CD4-positive, alpha-beta T cell treated with Interleukin-15 for 4 hours (primary cell): ENCODE results near the gene NFATC2IP.
"Not testable (repeated sequence)": the region's sequence is repeated elsewhere in the genome, so short reads cannot be mapped to it uniquely, and the experiment has no call there.

Experiments used
- DNase-seq: peaks from one replicate; pipeline ENCODE4 v3.0.0-alpha.2; 2020; ENCODE audit warnings: low spot score

NFATC2IP gene

DNA sequence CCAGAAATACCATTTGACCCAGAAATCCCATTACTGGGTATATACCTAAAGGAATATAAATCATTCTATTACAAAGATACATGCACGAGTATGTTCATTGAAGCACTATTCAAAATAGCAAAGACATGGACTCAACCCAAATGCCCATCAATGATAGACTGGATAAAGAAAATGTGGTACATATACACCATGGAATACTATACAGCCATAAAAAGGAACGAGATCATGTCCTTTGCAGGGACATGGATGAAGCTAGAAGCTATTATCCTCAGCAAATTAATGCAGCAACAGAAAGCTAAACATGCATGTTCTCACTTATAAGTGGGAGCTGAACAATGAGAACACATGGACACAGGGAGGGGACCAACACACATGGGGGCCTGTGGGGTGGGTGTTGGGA, 24.5 kb upstream of the NFATC2IP start:
- not testable (repeated sequence) for DNase-seq

DNA sequence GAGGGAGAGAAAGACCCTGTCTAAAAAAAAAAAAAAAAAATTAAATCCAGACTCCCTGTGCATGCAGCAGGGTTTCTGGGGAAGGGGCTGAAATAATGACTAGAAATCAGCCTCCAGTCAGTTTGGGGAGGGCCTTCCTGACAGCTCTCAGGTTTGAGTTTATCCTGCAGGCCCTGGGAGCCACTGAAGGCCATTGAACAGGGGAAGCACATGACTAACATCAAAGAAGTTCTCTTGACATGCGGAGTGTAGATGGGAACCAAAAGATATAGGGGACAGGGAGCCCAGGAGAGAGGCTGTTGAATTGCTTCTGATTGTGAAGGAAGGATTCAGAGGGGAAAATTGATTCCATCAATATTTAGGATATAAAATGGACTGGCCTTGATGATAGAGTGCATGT, 22.9 kb upstream of the NFATC2IP start:
- DNase-seq: no peak

- DNase-seq: no peak
Measured at GRCh38 chr16:28930203-28930602, 20.5 kb upstream of the NFATC2IP start.

- no peak for DNase-seq
Measured at GRCh38 chr16:28930652-28931051, 20.1 kb upstream of the NFATC2IP start.

DNA sequence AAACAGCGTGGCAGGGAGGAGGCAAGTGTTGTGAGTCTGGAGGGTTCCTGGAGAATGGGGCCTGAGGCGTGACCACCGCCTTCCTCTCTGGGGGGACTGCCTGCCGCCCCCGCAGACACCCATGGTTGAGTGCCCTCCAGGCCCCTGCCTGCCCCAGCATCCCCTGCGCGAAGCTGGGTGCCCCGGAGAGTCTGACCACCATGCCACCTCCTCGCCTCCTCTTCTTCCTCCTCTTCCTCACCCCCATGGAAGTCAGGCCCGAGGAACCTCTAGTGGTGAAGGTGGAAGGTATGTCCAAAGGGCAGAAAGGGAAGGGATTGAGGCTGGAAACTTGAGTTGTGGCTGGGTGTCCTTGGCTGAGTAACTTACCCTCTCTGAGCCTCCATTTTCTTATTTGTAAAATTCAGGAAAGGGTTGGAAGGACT, 18.9 kb upstream of the NFATC2IP start, which contains the start of gene CD19:
TSS of gene CD19 (plus strand) at position 171 of the 425 bp plus-strand sequence. CDS start at position 201, 30 bp downstream.
- no peak for DNase-seq

GRCh38 chr16:28932339-28933141, 18.2 kb upstream of the NFATC2IP start:
- no peak for DNase-seq

DNA sequence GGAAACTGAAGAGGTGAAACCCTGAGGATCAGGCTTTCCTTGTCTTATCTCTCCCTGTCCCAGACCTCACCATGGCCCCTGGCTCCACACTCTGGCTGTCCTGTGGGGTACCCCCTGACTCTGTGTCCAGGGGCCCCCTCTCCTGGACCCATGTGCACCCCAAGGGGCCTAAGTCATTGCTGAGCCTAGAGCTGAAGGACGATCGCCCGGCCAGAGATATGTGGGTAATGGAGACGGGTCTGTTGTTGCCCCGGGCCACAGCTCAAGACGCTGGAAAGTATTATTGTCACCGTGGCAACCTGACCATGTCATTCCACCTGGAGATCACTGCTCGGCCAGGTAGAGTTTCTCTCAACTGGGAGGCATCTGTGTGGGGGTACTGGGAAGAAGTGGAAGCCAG, 17.6 kb upstream of the NFATC2IP start:
- no peak for DNase-seq

DNA sequence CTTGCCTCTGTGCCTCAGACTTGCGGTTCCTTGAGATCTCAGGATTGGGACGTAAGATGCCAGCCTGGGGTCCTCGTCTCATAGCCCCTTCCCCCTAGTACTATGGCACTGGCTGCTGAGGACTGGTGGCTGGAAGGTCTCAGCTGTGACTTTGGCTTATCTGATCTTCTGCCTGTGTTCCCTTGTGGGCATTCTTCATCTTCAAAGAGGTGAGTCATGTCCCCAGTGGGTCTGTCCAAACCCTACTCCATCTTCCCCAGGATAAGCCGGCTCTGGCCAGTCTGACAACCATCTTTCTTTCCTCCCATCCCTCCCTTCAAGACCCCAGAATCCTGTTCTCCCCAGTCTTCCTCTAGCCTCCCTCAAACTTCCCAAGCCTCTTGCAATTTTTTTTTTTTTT, 15.4 kb upstream of the NFATC2IP start:
- no peak for DNase-seq

DNA sequence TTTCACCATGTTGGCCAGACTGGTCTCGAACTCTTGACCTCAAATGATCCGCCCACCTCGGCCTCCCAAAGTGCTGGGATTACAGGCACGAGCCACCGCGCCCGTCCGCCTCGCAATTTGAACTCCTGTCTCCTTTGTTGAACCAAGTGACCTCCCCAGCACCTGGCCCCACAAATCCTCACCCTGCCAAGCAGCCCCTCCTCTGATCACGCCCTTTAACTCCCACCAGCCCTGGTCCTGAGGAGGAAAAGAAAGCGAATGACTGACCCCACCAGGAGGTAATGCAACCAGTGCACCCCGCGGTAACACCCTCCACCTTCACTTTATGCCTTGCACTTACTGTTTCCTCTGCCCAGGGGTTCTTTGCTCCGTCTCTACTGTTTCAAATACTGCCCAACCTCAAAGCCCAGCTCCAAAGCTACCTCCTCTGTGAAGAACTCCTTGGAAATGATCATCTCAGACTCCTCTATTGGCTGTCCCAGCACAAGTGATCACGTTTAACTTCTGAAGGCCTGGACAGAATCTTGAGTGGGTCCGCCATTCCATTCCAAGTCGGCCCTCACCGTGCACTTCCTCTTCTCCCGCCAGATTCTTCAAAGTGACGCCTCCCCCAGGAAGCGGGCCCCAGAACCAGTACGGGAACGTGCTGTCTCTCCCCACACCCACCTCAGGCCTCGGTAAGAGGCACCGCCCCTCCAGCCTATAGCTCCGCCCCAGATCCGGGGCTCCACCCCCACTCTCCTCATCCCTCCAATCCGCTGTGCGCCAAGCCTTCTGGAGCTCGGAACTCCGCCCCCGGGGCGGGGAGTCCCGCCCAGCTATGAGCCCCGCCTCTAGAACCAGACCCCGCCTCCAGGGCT, 14.6 kb upstream of the NFATC2IP start:
- DNase-seq: peak; percentile 80

GRCh38 chr16:28936784-28937155, 14.0 kb upstream of the NFATC2IP start:
- no peak for DNase-seq

DNA sequence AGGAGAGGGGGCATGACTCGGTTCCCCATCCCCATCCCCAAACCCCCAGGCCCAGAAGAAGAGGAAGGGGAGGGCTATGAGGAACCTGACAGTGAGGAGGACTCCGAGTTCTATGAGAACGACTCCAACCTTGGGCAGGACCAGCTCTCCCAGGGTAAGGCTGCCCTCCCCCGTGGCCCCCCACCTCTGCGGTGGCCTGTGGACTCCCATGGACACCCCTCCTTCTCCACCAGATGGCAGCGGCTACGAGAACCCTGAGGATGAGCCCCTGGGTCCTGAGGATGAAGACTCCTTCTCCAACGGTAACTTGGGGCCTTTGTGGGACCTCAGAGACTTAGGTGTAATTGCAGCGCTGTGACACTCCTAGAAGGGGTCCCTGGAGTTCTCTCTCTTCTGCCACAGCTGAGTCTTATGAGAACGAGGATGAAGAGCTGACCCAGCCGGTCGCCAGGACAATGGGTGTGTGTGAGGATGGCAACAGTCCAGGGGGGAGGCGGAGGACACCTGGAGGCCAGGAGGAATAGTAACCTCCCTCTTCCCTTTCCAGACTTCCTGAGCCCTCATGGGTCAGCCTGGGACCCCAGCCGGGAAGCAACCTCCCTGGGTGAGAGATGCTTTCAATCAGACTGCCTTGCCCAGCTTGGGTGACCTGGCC, 13.4 kb upstream of the NFATC2IP start:
- no peak for DNase-seq

GRCh38 chr16:28938721-28939120, 12.0 kb upstream of the NFATC2IP start:
- no peak for DNase-seq

- not testable (repeated sequence) for DNase-seq
Measured at GRCh38 chr16:28939825-28940224, 10.9 kb upstream of the NFATC2IP start.

DNA sequence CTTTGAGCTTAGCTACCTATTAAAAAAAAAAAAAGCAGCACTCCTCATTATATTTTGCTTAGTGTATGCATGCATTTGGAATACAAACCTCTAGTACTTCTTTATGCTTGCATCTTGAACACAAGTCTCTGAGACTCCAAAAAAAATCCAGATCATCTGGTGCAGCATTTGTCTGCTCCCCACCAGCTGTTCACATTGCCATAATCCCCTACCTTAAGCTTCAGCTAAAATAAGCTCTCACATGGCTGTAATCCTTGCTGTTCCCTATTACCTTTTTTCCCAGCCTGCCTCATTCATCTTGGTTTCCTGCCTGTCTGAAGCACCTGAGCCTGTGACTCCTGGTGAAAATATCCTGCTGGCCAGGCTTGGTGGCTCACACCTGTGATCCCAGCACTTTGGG, 7.5 kb upstream of the NFATC2IP start:
- DNase-seq: no peak

- DNase-seq: no peak
Measured at GRCh38 chr16:28946681-28947080, 4.1 kb upstream of the NFATC2IP start.

DNA sequence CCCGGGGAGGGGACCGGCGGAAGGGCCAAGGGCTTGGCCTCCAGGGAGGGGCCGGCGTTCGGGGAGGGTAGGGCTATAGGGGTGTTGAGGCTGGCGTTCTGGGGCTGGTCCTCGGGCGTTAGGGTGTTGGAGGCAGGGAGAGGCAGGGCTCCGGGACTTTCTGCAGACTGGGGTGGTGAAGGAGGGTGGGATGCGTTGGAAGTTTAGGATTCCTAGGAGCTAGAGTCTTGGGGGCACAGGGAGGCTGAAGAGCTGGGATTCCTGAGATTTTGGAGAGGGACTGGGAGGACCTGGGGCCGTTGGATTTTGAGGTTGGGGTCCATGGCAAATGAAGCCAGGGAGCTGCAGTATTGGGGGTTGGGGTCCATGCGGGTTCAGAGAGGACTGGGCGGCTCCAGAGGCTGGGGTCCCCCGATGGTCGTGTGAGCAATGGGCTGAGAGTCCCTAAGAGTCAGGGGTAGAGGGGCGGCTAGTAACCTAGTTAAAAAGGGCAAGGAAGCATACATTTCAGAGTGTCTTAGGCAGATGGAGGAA, 740 bp downstream of the NFATC2IP start:
- peak; percentile 10 for DNase-seq

DNA sequence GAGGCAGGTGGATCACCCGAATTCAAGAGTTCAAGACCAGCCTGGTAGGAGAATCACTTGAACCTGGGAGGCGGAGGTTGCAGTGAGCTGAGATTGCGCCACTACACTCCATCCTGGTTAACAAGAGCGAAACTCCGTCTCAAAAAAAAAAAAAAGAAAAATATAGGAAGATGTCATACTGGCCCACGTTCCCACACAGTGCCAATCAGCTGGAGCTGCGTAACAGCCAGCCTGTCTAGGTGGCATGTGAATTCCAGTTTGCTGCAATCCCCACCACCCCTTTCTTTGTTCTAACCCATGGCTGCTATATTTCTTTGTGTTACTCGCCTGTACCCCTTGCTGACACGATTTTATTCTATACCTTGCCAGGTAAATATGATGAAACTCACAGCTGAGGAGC, 7.5 kb downstream of the NFATC2IP start:
- DNase-seq: no peak

DNA sequence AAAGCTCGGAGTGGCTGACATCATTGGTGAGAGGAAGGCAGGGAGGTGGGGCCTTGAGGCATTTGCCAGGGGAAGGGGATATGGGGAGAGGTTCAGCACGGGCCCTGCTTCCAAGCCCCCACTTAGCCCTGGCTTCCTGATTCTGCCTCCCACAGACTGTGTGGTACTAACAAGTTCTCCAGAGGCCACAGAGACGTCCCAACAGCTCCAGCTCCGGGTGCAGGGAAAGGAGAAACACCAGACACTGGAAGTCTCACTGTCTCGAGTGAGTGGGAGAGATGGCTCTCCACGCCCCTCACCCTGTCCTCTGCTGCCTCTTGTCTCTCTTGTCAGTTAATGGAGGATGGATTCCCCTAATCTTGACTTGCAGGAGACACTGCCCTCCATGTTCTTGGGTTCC, 8.1 kb downstream of the NFATC2IP start:
- no peak for DNase-seq

DNA sequence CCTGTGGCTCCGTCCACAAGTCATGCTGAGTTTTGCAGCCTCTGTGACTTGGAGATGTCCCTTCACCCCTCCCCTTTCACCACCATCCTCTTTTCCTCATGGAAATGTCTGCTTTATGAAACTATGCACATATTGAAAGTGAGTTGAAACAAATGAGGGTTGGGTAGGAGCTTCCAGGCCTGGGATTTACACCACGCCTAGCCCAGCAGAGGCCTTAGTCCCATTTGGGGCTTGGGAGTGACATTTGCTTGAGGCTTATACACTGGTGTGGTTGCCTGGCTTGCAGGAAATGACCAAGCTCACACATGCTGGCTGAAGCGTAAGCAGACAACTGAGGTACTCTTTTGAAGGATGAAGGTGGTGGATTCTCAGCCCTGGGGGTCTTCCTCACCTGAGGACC, 13.3 kb downstream of the NFATC2IP start:
- no peak for DNase-seq

DNA sequence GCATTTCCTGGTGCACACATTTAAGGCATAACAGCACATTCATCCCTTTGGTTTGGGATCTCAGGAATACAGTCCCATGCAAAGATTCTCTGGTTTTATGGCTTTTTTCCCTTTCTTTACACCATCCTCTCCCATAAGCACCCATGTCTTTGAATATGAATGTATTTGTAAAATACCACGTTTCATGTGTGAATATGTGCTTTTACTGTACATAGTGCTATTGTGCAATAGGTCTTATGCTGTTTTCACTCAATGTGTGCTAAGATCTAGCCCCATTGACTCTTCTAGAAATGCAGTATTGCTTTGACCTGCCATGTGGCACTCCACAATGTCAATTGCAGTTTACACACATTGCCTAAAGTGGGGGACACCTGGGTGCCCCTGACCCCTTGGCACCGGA, 13.8 kb downstream of the NFATC2IP start:
- DNase-seq: no peak

GRCh38 chr16:28967156-28967555, 16.4 kb downstream of the NFATC2IP start:
- DNase-seq: no peak

GRCh38 chr16:28969696-28970095, 19.0 kb downstream of the NFATC2IP start:
- not testable (repeated sequence) for DNase-seq
